Activated T-cell treated with anti-CD3 and anti-CD28 coated beads, Interleukin-2, amount 50 U/mL, for 4 hours (primary cell): Measurements from ENCODE around the gene GRIN2A. TPM values are rescaled to one million over a fixed set of nuclear protein-coding genes. Genes with fewer than 3 reads are reported as not detected.

Experiments
- ATAC-seq, 2 donors: fragments of 200-7000 bp; cut with Tn5 transposase; one replicate each; pipeline ENCODE4 v1.10.0; 2021
- DNase-seq: peaks from one replicate; pipeline ENCODE4 v3.0.0-alpha.2; 2020
- H3K27me3 Mint-ChIP-seq: one replicate; pipeline ENCODE4 v1.8.0; 2021; ENCODE audit warnings: low read depth, mixed read lengths
- H3K36me3 Mint-ChIP-seq: one replicate; pipeline ENCODE4 v1.8.0; 2022; ENCODE audit warnings: mixed read lengths; ENCODE audit not compliant: insufficient read depth
- H3K4me1 Mint-ChIP-seq: one replicate; pipeline ENCODE4 v1.8.0; 2021; ENCODE audit warnings: low read depth, mixed read lengths
- H3K4me3 Mint-ChIP-seq: one replicate; pipeline ENCODE4 v1.8.0; 2021; ENCODE audit warnings: mild to moderate bottlenecking, moderate library complexity, mixed read lengths
- H3K9me3 Mint-ChIP-seq: one replicate; pipeline ENCODE4 v1.8.0; 2021; ENCODE audit warnings: mixed read lengths
- total RNA-seq, 3 donors: library from RNA; stranded (reverse); gene quantifications; one replicate each; pipeline ENCODE4 v1.2.1, GENCODE V29; 2021

The GRIN2A gene
- total RNA-seq, 3 donors from 2014 or later, result not detected

DNA sequence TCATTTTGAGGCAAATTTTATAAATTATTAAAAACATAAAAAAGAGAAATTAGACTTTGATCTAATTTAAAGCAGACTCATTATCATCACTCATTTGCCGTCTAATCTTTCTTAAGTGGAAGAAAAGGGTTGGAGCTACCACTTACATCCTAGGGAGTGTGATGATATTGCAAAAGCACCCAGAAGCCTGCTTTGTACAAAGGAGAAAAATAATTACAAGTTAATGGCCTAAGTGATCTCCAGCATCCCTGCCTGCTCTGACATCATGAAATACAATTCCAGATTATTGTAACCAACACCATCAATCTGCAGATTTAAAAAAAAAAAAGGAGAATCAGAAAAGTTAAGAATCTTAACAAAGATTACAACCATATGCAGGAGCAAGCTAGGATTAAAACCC, 260.2 kb downstream of the GRIN2A start:
- Mint-ChIP-seq H3K36me3 (no peaks in the 10 kb centered on the region), H3K4me1 (no peaks in the 10 kb centered on the region), H3K9me3 (no peaks in the 10 kb centered on the region), H3K4me3 (no peak overlapping the region), H3K27me3 (no peaks in the 10 kb centered on the region)
- ATAC-seq (no peak), DNase-seq (no peak)

DNA sequence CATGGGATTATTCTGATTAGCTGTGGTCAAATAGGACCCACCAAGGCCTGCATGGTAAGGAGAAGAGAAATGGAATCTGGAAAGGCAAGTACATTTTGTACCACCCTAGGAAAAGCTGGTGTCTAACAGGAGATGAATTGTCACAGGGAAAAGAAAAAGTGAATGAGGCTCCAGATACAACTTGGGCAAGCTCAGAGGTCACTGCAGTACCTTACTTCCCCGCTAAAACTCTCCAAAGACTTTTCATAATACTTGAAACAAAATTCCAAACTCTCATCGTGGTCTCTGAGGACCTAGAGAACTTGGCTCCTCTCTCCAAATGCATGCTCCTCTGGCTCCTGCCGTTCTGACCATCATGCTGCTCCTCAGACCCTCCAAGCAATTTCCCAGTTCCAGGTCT, 262.8 kb downstream of the GRIN2A start:
- ATAC-seq (no peak), DNase-seq (no peak)
- Mint-ChIP-seq H3K36me3 (no peaks in the 10 kb centered on the region), H3K27me3 (no peaks in the 10 kb centered on the region), H3K4me1 (no peaks in the 10 kb centered on the region), H3K4me3 (no peak overlapping the region), H3K9me3 (no peaks in the 10 kb centered on the region)

DNA sequence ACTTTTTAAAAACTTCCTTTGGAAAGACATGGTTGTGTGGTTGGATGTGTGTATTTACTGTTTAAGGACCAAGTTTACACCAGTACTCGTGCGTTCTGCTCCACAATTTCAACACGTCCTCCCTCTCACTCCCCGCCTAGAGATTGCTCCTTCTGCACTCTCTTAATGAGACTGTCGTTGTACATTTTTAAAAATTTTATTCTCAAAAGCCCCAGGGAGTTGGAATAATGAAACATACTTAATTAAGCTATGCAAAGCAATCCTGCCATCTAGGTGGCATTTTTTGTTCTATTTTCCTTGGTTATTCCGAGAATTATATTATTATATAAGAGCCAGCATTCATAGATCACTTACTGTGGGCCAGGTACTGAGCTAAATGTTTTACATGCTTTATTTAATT, 264.5 kb downstream of the GRIN2A start:
- Mint-ChIP-seq H3K27me3 (no peaks in the 10 kb centered on the region), H3K36me3 (no peaks in the 10 kb centered on the region), H3K9me3 (no peaks in the 10 kb centered on the region), H3K4me3 (no peak overlapping the region), H3K4me1 (no peaks in the 10 kb centered on the region)
- DNase-seq, result no peak
- no peak for ATAC-seq

DNA sequence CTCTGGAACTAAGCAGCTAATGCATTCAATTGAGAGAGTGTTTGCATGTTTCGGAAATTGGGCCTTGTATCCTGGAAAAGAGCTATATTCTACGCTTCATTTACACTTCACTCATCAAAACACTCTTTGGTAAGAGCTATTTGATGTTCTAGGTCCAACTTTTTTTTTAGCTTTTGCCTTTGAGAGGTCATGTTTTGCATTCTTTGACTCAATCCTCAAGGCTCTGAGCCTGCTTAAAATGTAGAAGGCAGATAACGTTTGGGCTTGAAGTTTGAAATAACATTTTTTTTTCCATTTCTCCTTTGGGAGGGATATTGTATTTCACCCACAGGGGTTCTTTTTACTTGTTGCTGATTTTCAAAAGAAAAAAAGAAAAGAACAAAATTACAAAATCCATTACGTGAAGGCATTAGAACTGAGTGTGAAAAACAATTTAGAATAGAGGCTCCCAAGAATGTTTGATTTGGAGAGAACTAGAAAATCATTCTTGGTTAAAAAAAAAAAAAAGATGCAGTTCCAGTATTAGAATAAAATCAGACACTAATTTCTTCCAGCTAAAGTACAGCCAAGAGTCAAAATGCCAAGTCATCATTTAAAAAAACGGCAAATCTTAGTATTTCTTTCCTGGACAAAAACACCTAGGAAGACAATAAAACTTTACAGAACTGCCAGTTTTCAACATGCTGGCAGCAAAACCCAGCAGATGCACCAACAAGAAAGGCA, 268.5 kb downstream of the GRIN2A start:
- Mint-ChIP-seq H3K4me1 (no peaks in the 10 kb centered on the region), H3K9me3 (peaks cover 4% of the 10 kb centered on the region), H3K36me3 (no peaks in the 10 kb centered on the region), H3K27me3 (no peaks in the 10 kb centered on the region), H3K4me3 (no peak overlapping the region)
- ATAC-seq (no peak), DNase-seq (no peak)

DNA sequence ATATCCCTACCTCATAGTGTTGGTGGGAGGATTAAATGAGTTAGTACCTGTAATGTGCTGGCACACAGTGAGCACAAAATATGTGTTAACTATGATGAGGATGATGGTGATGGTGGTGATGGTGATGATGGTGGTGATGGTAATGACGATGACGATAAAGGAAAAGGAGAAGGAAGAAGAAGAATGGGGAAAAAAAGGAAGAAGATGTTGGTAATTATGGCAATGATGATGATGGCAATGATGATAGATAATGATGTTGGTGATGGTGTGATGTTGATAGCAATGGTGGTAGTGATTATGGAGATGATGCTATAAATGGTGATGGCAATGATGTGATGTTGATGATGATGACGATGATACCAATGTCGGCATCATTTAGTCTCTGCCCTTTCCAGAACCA, 270.2 kb downstream of the GRIN2A start:
- Mint-ChIP-seq H3K4me3 (no peak overlapping the region), H3K4me1 (no peaks in the 10 kb centered on the region), H3K9me3 (peaks cover 4% of the 10 kb centered on the region), H3K27me3 (peaks cover 2% of the 10 kb centered on the region), H3K36me3 (no peaks in the 10 kb centered on the region)
- DNase-seq (no peak), ATAC-seq (no peak)

DNA sequence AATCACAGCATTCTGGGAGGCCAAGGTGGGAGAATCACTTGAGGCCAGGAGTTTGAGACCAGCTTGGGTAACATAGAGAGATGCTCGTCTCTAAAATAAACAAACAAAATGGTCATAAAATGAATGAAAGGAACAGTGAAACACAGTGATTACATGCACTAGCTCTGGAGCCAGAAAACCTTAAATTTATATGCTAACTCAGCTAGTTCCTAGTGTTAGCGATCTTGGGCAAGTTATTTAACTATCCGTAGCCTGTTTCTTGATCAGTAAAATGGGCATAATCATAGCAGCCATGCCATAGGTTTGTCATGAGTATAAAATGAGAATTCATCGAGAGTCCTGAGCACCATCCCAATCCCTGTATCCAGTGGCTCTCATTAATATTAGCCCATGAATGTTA, 271.0 kb downstream of the GRIN2A start:
- no peak for DNase-seq
- ATAC-seq, result no peak
- Mint-ChIP-seq H3K27me3 (peaks cover 2% of the 10 kb centered on the region), H3K9me3 (peaks cover 4% of the 10 kb centered on the region), H3K36me3 (no peaks in the 10 kb centered on the region), H3K4me1 (no peaks in the 10 kb centered on the region), H3K4me3 (no peak overlapping the region)

DNA sequence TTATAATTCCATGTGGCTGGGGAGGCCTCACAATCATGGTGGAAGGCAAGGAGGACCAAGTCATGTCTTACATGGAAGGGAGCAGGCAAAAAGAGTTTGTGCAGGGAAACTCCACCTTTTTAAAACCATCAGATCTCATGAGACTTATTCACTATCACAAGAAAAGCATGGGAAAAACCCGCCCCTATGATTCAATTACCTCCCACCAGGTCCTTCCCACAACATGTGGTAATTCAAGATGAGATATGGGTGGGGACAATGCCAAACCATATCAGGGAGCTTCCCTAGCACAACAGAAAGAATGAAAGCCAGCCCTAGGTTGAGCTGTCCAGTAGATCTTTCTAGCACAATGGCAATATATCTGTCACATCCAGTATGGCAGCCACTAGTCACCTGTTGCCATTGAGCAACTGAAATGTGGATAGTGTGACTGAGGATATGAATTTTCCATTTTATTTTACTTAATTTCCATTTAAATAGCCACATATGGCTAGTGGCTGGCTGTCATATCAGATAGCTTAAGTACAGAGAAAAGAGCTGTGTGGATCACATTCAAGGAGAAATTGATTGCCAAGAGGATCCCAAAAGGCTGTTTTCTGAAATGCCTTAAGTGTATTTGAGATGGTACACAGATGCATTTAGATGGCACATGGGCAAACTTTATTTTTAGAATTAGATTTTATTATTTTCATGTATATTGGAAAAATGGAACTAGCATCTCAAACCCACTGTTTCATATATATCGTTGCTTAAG, 273.0 kb downstream of the GRIN2A start:
- Mint-ChIP-seq H3K27me3 (peaks cover 2% of the 10 kb centered on the region), H3K36me3 (no peaks in the 10 kb centered on the region), H3K4me3 (no peak overlapping the region), H3K4me1 (no peaks in the 10 kb centered on the region), H3K9me3 (peaks cover 7% of the 10 kb centered on the region)
- DNase-seq (no peak), ATAC-seq (no peak)

DNA sequence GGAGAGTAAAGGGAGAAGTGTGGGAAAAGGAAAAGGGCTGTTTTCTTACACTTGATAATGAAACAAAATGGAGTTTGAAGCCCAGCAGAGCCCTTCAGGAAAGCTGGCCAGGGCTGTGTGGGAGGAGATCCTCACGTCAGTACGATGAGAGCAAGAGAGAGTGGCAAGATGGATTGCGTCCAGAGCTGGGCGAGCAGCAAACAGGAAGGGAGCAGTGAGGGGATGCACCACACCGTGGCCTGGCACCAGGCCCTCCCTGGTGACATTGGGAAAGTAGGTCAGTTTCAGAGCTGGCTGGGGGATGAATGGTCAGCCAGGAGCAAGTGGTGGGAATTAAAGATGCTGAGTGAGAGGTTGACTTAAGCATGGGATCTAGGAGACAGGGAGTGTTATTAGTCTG, 273.6 kb downstream of the GRIN2A start:
- H3K4me3 Mint-ChIP-seq, result no peak overlapping the region
- no peak for DNase-seq
- no peak for ATAC-seq
- H3K4me1 Mint-ChIP-seq, result no peaks in the 10 kb centered on the region
- peaks cover 7% of the 10 kb centered on the region for H3K9me3 Mint-ChIP-seq
- peaks cover 2% of the 10 kb centered on the region for H3K27me3 Mint-ChIP-seq
- H3K36me3 Mint-ChIP-seq, result no peaks in the 10 kb centered on the region

DNA sequence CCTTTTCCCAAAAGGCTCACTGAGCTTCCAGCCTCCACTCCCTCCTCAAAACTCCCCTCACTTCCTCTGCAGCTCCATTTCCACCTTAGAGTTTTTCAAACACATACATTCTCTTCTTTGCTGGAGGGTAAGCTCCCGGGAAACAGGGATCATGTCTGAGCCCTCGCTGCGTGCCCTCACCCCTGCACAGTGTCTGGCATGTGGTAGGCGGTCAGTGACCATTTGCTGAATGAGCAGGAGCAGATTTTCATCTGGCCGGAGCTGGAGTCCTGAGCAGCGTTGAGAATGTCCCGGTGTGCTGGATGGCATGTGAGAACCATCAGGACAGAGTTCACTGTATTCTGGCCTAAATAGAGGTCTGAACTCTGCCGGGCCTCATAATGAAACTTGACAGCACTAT, 274.5 kb downstream of the GRIN2A start:
- Mint-ChIP-seq H3K4me3 (no peak overlapping the region), H3K9me3 (peaks cover 7% of the 10 kb centered on the region), H3K4me1 (no peaks in the 10 kb centered on the region), H3K36me3 (no peaks in the 10 kb centered on the region), H3K27me3 (peaks cover 2% of the 10 kb centered on the region)
- ATAC-seq (no peak), DNase-seq (no peak)

DNA sequence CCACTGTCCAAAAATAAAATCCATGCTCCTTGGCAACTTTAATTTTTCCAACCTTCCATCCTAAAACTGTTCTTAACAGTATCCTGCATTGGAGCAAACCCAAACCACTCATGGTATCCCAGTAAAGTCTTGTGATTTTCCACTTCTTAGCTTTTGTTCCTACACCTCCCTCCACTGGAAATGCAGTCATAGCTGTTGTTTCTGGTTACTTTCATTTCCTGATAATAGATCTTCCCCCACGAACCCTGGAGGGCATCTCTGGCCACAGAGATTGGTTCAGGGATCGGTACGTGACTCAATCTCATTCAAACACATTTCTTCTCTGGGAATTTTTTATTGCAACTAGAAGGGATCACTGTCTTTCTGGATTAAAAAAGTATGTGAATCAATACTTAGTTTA, 276.0 kb downstream of the GRIN2A start:
- Mint-ChIP-seq H3K4me1 (no peaks in the 10 kb centered on the region), H3K27me3 (peaks cover 2% of the 10 kb centered on the region), H3K9me3 (peaks cover 7% of the 10 kb centered on the region), H3K36me3 (no peaks in the 10 kb centered on the region), H3K4me3 (no peak overlapping the region)
- ATAC-seq (no peak), DNase-seq (no peak)

DNA sequence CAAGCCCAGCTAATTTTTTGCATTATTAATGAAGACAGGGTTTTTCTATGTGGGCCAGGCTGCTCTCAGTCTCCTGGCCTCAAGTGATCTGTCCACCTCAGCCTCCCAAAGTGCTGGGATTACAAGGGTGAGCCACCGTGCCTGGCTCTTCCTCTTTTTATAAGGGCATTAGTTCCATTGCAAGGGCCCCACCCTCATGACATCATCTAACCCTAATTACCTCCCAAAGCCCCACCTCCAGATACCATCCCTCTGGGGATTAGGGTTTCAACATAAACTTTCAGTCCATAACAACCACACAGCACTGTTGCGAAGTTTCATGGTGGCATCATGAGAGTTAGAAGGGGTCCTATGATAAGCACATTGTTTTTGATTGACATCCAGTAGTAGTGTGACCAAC, 277.7 kb downstream of the GRIN2A start:
- ATAC-seq (no peak), DNase-seq (no peak)
- Mint-ChIP-seq H3K4me3 (no peak overlapping the region), H3K9me3 (peaks cover 3% of the 10 kb centered on the region), H3K4me1 (no peaks in the 10 kb centered on the region), H3K27me3 (peaks cover 2% of the 10 kb centered on the region), H3K36me3 (no peaks in the 10 kb centered on the region)

DNA sequence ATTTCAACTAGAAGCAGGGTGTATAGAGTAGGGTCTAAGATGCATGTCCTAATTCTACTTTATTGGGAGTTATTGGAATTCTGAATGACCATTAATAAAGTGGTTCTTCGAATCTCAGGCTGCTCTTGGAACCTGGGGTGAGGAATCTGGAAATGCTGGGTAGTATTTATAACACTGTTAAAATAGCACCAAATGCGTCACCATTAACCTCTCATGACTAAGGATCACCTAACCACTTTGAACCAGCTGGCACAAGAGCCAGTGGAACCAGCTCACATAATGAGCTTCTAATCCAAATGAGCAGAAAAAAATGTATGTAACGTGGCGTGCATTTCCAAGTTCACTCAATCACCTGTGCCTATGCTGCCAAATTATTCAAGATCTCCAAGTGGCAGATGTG, 281.7 kb downstream of the GRIN2A start:
- Mint-ChIP-seq H3K9me3 (peaks cover 5% of the 10 kb centered on the region), H3K4me3 (no peak overlapping the region), H3K36me3 (no peaks in the 10 kb centered on the region), H3K4me1 (no peaks in the 10 kb centered on the region), H3K27me3 (no peaks in the 10 kb centered on the region)
- no peak for ATAC-seq
- no peak for DNase-seq

DNA sequence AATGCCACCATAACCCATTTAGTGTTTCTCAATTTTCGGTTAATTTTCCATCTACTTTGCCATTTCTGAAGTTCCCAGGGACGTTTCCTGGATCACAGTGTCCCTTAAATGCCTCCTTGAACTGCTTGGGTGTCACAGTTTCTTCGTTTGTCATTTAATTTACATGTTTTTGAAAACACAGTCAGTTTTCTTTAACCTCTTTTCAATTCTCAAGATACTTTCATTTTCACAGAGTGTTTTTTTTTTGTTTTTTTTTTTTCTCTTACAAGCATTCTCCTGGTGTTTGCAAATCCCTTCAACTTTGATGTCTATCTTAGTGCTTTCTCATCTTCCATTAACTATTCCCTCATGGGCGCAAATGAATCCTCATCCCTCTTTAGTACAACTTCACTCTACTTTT, 283.7 kb downstream of the GRIN2A start:
- no peak for DNase-seq
- no peak overlapping the region for H3K4me3 Mint-ChIP-seq
- no peaks in the 10 kb centered on the region for H3K36me3 Mint-ChIP-seq
- no peak for ATAC-seq
- H3K9me3 Mint-ChIP-seq, result peaks cover 5% of the 10 kb centered on the region
- H3K4me1 Mint-ChIP-seq, result no peaks in the 10 kb centered on the region
- no peaks in the 10 kb centered on the region for H3K27me3 Mint-ChIP-seq

DNA sequence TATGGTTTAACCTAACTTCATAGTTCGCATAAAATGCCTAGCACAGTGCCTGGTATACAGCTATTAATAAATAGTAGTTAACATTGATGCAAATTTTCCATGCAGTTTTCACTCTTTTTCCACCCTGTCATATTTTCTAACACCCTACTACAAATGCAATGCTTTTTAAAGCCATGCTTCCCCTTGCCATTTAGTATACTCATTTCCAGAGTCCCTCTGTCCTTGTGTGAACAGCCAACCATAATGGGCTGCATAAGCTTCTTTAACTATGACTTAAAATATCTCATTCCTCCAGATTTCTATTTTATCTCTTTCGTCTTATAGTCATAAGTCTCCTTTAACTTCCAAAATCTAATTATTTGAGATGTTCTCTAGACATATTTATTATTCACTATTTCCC, 284.1 kb downstream of the GRIN2A start:
- no peaks in the 10 kb centered on the region for H3K4me1 Mint-ChIP-seq
- H3K4me3 Mint-ChIP-seq, result no peak overlapping the region
- DNase-seq (no peak), ATAC-seq (no peak)
- H3K9me3 Mint-ChIP-seq, result peaks cover 5% of the 10 kb centered on the region
- H3K27me3 Mint-ChIP-seq, result no peaks in the 10 kb centered on the region
- no peaks in the 10 kb centered on the region for H3K36me3 Mint-ChIP-seq

DNA sequence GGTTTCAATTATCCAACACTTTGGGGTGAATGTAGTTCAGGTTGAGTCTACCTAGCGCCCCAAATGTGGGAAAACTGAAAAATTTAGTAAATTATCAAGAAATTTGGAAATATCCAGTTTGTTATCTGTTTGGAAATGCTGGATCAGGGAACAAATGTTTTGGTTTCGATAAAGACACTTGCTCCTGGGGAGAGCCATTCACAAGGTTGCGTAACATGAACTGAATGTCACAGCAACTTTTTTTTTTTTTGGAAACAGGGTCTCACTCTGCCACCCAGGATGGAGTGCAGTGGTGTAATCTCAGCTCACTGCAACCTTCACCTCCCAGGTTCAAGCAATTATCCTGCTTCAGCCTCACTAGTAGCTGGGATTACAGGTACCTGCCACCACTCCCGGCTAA, 286.4 kb downstream of the GRIN2A start:
- Mint-ChIP-seq H3K9me3 (peaks cover 13% of the 10 kb centered on the region), H3K4me1 (no peaks in the 10 kb centered on the region), H3K36me3 (no peaks in the 10 kb centered on the region), H3K4me3 (no peak overlapping the region), H3K27me3 (no peaks in the 10 kb centered on the region)
- ATAC-seq, result no peak
- no peak for DNase-seq
